GM18909 (cell line): ENCODE data around the gene KRT17.
"Not testable (repeated sequence)": the region's sequence is repeated elsewhere in the genome, so short reads cannot be mapped to it uniquely, and the experiment has no call there.

Source experiments
- ATAC-seq: cut with Tn5 transposase; IDR thresholded peaks from one replicate; pipeline ENCODE4 v1.9.1; 2021; ENCODE audit warnings: mild to moderate bottlenecking; ENCODE audit not compliant: unreplicated experiment, poor library complexity

KRT17 gene

DNA sequence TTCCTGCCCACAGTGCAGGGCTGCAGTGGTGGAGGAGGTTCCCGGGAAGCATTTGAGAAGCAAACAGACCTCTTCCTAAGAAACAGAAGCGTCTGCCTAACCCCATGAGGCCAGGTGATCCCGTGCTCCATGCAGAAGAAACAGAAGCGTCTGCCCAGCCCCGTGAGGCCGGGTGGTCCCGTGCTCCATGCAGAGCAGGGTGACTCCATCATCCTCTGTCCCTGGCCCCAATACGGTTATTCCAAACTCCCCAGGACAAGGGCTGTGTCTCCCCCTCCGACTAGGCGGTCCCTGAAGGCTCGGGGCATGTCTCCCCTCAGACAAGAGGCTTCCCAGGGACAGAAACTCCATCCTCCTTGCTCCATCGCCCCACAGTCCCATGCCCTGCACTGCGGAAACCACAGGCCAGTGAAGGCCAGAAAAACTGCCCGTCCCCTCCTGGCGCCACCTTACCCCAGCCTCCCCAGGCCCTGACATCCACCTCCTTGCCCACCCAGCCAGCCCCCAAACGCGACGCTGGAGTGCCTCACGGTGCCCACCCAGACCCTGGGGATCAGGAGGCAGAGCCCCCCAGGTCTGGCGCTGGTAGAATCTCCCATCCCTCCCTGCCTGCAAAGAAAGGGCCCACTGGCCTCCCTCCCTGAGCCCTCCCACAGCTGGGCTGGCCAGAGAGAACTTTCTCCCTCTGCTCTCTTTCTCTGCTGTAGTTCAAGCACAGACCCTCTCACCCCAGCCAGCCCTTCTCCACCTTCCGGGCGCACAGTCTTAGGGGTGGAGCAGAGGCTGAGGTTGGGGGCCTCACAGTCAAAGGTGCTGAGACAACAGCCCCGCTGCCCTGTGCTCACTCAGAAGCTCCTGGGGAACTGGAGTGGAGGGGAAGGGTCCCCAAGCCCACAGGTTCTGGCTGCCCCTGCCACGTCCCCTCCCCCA, 30.6 kb upstream of the KRT17 start:
- ATAC-seq, result no peak

DNA sequence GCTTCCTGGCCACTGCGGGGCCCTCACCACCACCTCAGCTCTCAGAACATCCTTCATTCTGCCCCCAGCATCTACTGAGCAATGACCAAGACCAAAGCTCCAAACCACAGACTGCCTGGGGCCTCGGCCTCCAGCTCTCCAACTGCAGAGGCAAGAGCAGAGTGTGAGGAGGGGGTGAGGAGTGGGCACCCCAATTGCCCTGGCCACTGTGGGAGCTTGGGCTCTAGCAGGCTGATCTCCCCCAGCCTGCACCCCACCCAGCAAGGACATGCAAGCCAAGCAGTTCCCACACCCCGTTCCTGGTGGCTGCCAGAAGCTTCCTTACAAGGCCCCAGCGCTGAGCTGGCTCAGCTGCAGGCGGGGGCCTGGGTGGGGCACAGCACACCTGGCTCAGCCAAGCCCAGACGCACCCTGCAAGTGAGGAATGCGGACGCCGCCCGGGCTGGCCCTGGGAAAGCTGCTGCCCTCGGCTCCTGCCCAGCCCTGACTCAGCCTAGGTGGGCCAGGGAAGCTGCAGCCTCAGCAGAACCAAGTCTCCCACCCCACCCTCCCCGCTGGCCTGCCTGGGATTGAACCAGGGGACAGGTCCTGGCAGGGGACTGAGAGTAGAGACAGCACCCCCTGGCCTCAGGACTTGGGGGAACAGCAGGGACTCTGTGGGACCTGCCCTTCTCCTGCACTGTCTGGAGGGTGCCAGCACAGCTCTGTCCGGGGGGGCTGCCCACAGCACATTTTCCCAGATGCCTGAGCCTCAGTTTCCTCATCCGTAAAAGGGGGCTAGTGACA, 29.7 kb upstream of the KRT17 start:
- ATAC-seq, result no peak

- no peak for ATAC-seq
Observed at GRCh38 chr17:41653421-41653820, 29.0 kb upstream of the KRT17 start.

DNA sequence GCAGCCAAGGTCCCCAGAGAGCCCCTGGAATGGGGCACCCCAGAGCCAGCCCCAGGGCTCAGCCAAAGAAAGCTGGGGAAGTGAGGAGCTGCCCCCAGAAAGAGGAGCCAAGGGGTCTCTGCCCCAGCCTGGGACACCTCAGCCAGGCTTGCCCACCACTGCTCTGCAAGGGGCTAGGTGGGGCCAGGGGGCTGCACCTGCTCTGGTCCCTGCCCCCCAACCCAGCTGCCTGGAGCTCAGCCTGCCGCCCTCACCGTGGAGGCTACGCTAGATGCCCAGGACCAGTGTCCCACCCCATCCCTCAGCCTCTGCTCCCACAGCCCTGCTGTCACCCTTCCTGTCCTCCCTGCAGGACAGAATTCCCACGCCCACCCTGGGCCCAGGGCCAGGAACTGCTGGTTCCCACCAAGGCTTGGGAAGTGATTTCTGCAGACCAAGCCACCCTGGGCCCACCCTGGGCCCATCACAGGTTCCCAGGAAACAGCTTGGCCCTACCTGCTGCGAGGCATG, 28.1 kb upstream of the KRT17 start:
- no peak for ATAC-seq

- no peak for ATAC-seq
Observed at GRCh38 chr17:41651625-41652460, 27.5 kb upstream of the KRT17 start.

DNA sequence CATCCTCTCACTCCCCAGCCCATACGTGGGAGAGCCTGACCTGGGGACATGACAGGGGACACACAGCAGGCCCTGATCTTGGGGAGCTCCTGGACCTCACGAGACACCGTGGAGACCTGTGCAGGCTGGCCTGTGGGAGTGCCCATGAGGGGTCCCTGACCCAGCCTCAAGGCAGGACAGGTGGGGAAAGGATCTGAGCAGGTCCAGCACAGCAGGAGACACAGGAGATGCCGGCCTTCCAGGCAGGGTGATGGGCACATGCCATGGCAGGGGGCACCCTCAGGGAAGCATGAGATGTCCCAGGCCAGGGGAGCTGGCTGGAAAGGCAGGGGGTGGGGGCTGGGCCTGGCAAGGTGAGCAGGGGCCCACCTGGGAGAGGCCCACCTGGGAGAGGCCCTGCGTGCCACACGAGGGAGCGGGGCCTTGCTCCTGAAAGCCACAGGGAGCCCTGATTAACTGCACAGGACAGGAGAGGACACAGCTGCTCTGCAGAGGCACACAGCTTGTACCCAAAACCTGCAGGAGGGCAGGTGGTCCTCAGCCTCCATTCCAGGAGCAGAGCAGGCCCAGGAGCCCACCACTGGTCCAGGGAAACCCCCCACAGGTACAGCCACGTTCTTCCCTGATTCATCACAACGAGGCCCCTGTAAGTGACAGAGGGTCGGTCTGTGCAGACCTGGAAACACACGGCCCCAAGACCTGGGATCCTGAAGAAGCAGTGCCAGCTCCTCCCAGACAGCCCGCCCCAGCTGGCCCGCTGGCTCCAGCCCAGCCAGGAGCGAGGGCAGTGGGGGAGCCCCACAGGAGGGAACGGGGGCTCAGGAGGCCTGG, 26.6 kb upstream of the KRT17 start:
- no peak for ATAC-seq

GRCh38 chr17:41649923-41650519, 25.6 kb upstream of the KRT17 start:
- ATAC-seq, result no peak

- no peak for ATAC-seq
Observed at GRCh38 chr17:41648411-41649195, 24.2 kb upstream of the KRT17 start.

GRCh38 chr17:41647940-41648410, 23.6 kb upstream of the KRT17 start:
- no peak for ATAC-seq

DNA sequence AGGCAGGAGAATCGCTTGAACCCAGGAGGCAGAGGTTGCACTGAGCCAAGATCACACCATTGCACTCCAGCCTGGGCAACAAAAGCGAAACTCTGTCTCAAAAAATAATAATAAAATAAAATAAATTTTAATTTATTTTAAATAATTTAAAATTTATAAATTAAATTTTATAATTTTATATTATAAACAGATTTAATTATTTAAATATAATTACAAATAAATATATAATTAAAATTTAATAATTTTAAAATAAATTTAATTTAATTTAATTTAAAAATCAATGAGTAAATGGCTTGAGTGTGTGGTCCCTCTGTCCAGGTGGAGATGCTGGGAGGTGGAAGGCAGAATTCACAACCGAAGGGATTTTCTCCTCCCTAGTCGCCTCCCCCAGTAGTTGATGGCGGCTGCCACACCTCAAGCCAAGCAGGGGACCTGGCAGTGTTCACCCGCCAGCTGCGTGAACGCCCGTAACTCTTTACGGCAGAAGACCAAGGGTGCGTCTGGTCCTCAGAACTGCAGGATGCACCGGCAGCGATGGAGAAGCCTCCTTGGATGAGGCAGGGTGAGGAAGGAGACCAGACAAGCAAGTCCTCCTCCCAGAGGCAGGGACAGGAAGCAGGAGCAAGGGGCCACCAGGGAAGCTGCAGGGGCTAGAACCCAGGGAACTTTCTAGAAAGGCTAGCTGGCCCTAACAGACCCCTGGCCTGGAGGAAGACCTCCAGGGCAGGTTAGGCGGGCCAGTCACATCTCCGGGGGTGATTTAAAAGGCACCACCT, 22.9 kb upstream of the KRT17 start:
- ATAC-seq, result no peak

DNA sequence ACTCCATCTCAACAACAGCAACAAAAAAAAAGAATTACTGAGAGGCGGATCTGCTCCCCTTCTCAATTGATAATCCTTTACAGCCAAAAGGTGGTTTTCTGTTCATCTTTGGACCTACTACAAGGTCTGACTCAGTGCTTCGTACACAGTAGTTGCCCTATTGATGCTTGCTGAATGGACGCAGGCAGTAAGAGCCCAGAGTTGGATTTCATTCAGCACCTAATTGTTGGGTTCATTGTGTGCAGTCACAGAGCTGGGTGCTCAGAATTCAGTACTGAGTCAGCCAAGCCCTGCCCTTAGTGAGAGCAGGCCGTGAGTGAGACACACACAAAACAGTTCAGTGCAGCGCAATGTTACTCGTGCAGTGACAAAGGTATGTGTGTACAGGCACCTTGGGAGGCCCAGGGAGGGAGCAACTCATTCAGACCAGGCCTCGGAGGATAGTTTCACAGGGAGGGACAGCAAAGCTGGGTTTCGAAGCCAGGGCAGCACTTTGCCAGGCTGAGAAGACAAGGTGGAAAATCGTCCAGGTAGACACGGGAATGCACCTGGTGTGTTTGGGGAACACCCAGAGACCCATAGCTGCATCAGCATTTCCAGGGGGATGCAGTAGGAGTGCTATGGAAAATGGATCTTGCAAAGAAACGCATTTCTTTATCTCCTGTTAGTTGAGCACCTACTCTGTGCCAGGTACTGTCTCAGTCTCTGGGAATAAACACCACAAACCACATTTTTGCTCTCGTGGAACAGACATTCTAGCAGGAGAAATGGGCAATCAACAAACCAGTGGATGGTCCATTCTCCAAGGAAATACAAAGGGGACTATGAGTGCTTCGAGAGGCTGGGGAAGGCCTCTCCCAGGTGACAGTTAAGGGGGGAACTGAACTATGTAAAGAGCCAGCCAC, 18.1 kb upstream of the KRT17 start:
- ATAC-seq, result no peak

GRCh38 chr17:41640596-41640995, 16.2 kb upstream of the KRT17 start:
- not testable (repeated sequence) for ATAC-seq

- no peak for ATAC-seq
Observed at GRCh38 chr17:41639492-41640473, 15.4 kb upstream of the KRT17 start.

- no peak for ATAC-seq
Observed at GRCh38 chr17:41638941-41639340, 14.6 kb upstream of the KRT17 start.

GRCh38 chr17:41638194-41638593, 13.8 kb upstream of the KRT17 start:
- ATAC-seq, result no peak
